Nephron progenitor cell (in vitro differentiated cells): ENCODE measurements around the gene URAD.
A peak's percentile ranks its signal among the peaks of the same experiment; 100 is the strongest.

Experiments
- DNase-seq: peaks from one replicate; pipeline ENCODE4 v3.0.0; 2021
- H3K27ac Mint-ChIP-seq: 2 replicates; pipeline ENCODE4 v1.8.0; 2021; ENCODE audit warnings: mild to moderate bottlenecking, moderate library complexity, mixed read lengths
- H3K27me3 Mint-ChIP-seq: 2 replicates; pipeline ENCODE4 v1.8.0; 2021; ENCODE audit warnings: mild to moderate bottlenecking, low read depth, mixed read lengths; ENCODE audit not compliant: poor library complexity
- H3K36me3 Mint-ChIP-seq: 2 replicates; pipeline ENCODE4 v1.8.0; 2021; ENCODE audit warnings: low read depth, mixed read lengths
- H3K4me1 Mint-ChIP-seq: 2 replicates; pipeline ENCODE4 v1.8.0; 2021; ENCODE audit warnings: mixed read lengths
- H3K4me3 Mint-ChIP-seq: 2 replicates; pipeline ENCODE4 v1.8.0; 2021; ENCODE audit warnings: mild to moderate bottlenecking, moderate library complexity, mixed read lengths
- H3K9me3 Mint-ChIP-seq: 2 replicates; pipeline ENCODE4 v1.8.0; 2021; ENCODE audit warnings: mild to moderate bottlenecking, moderate library complexity, mixed read lengths
- TF ChIP-seq, protein P1 (sequence below): fragments of 200-600 bp; sonication (generic); IDR thresholded peaks from 2 replicates; pipeline ENCODE4 v1.5.0; 2021; ENCODE audit warnings: antibody characterized with exemption

URAD gene

DNA sequence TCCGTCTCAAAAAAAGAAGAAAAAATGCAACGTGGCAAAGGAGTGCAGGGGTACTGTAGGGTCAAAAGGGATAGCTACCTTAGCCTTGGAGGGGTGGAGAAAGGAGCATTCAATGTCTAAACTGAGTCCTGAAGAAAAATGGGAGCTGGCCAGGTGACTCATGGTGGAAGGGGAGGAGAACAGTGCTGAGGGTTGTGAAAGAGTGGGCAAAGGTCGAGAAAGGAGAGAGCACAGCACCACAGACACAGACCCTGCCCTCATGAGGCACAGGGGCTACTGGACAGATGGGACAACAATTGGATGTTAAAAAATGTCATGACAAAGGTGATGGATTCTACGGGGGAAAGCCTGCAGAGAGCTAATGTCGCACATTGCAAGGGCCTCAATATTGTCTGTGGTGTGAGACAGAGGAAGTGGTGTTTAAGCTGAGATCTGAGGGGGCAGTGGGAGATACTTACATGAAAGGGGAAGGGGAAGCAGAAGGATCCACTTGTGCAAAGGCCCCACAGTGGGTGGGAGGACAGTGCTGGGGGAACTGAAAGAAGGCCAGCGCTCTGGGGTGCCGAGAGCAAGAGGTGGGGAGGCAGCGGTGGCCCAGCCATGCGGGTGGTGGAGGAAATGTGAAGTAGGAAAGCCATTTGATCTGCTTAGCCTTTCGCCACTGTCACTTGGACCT is 42.9 kb upstream of the URAD start:
- no peaks in the 10 kb centered on the region for H3K36me3 Mint-ChIP-seq
- H3K9me3 Mint-ChIP-seq, result no peaks in the 10 kb centered on the region
- no peak overlapping the region for H3K4me3 Mint-ChIP-seq
- H3K27me3 Mint-ChIP-seq, result peaks cover 10% of the 10 kb centered on the region
- DNase-seq, result no peak
- TF ChIP-seq, protein P1, sequence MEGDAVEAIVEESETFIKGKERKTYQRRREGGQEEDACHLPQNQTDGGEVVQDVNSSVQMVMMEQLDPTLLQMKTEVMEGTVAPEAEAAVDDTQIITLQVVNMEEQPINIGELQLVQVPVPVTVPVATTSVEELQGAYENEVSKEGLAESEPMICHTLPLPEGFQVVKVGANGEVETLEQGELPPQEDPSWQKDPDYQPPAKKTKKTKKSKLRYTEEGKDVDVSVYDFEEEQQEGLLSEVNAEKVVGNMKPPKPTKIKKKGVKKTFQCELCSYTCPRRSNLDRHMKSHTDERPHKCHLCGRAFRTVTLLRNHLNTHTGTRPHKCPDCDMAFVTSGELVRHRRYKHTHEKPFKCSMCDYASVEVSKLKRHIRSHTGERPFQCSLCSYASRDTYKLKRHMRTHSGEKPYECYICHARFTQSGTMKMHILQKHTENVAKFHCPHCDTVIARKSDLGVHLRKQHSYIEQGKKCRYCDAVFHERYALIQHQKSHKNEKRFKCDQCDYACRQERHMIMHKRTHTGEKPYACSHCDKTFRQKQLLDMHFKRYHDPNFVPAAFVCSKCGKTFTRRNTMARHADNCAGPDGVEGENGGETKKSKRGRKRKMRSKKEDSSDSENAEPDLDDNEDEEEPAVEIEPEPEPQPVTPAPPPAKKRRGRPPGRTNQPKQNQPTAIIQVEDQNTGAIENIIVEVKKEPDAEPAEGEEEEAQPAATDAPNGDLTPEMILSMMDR, result no peak
- H3K4me1 Mint-ChIP-seq, result peaks cover 17% of the 10 kb centered on the region
- H3K27ac Mint-ChIP-seq, result no peak overlapping the region

GRCh38 chr13:28027607-28028364 is 39.3 kb upstream of the URAD start:
- Mint-ChIP-seq H3K9me3 (no peaks in the 10 kb centered on the region), H3K4me3 (no peak overlapping the region), H3K27me3 (peaks cover 10% of the 10 kb centered on the region), H3K4me1 (peaks cover 21% of the 10 kb centered on the region), H3K36me3 (no peaks in the 10 kb centered on the region), H3K27ac (no peak overlapping the region)
- DNase-seq, result no peak
- TF ChIP-seq, protein P1, result no peak

GRCh38 chr13:28027071-28027470 is 38.6 kb upstream of the URAD start:
- Mint-ChIP-seq H3K4me3 (no peak overlapping the region), H3K36me3 (no peaks in the 10 kb centered on the region), H3K27ac (no peak overlapping the region), H3K27me3 (peaks cover 10% of the 10 kb centered on the region), H3K4me1 (peaks cover 27% of the 10 kb centered on the region), H3K9me3 (no peaks in the 10 kb centered on the region)
- TF ChIP-seq, protein P1, result no peak
- DNase-seq, result no peak

DNA sequence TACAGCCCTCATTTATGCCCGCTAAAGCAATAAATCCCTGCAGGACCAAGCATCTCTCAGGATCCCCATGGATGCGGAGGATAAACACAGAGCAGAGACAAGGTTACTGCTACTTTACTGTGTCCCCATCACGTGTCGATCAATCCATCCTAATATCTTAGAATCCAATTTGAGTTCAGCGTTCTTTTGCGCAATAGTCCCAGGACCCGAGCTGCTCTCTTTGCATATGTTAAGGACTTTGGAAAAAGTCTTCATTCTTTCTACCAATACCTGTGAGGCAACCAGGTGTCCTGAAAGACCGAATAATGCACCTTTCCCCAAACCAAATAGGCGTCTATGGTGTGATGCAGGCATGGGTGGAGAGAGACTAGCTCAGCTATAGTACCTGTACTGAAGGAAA is 38.0 kb upstream of the URAD start:
- Mint-ChIP-seq H3K27me3 (peaks cover 8% of the 10 kb centered on the region), H3K9me3 (no peaks in the 10 kb centered on the region), H3K4me1 (peaks cover 27% of the 10 kb centered on the region), H3K27ac (no peak overlapping the region), H3K4me3 (no peak overlapping the region), H3K36me3 (no peaks in the 10 kb centered on the region)
- no peak for DNase-seq
- TF ChIP-seq, protein P1, result no peak

GRCh38 chr13:28022848-28023518 is 34.5 kb upstream of the URAD start:
- Mint-ChIP-seq H3K9me3 (no peaks in the 10 kb centered on the region), H3K36me3 (no peaks in the 10 kb centered on the region), H3K27me3 (peaks cover 6% of the 10 kb centered on the region), H3K27ac (peak overlapping the region; percentile 53), H3K4me3 (no peak overlapping the region), H3K4me1 (peaks cover 27% of the 10 kb centered on the region)
- TF ChIP-seq, protein P1, result no peak
- DNase-seq, result peak; percentile 10
